HL-60/S4 (cell line): ENCODE data around the gene KRT27.
"Not testable (repeated sequence)": the region's sequence is repeated elsewhere in the genome, so short reads cannot be mapped to it uniquely, and the experiment has no call there.

Source experiments
- in situ Hi-C: fragments of 300-500 bp; cut with MboI; formaldehyde crosslinking; loops from 2 replicates; pipeline ENCODE4 v1.14.3; 2022; ENCODE audit warnings: low sequenced_read_pairs

Gene KRT27, protein sequence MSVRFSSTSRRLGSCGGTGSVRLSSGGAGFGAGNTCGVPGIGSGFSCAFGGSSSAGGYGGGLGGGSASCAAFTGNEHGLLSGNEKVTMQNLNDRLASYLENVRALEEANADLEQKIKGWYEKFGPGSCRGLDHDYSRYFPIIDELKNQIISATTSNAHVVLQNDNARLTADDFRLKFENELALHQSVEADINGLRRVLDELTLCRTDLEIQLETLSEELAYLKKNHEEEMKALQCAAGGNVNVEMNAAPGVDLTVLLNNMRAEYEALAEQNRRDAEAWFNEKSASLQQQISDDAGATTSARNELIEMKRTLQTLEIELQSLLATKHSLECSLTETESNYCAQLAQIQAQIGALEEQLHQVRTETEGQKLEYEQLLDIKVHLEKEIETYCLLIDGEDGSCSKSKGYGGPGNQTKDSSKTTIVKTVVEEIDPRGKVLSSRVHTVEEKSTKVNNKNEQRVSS

GRCh38 chr17:40782450-40782849 lies at the start of gene KRT27:
Gene KRT27, minus strand, starts transcription at chr17:40782550. Its CDS starts 57 bp downstream, at chr17:40782493.
- in situ Hi-C loops, result no loop called here

DNA sequence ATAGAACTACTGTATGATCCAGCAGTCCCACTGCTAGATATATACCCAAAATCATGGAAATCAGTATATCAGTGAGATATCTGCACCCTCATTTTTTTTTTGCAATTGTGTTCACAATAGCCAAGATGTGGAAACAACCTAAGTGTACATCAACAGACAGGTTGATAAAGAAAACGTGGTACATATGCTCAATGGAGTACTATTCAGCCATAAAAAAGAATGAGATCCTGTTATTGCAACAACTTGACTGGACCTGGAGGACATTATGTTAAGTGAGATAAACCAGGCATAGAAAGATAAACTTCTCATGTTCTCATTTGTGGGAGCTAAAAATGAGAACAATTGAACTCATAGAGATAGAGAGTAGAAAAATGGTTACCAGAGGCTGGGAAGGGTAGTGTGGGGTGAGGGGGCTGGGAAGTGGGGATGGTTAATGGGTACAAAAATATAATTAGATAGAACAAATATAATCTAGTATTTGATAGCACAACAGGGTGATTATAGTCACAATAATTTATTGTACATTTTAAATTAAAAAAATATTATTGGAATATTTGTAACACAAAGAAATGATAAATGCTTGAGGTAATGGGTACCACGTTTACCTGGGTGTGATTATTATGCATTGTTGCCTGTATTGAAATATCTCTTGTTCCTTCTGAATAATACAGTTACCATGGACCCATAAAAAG lies 47.9 kb upstream of the KRT27 start:
- in situ Hi-C loops, result no loop called here

GRCh38 chr17:40828454-40829044 lies 46.2 kb upstream of the KRT27 start:
- in situ Hi-C loops, result no loop called here

DNA sequence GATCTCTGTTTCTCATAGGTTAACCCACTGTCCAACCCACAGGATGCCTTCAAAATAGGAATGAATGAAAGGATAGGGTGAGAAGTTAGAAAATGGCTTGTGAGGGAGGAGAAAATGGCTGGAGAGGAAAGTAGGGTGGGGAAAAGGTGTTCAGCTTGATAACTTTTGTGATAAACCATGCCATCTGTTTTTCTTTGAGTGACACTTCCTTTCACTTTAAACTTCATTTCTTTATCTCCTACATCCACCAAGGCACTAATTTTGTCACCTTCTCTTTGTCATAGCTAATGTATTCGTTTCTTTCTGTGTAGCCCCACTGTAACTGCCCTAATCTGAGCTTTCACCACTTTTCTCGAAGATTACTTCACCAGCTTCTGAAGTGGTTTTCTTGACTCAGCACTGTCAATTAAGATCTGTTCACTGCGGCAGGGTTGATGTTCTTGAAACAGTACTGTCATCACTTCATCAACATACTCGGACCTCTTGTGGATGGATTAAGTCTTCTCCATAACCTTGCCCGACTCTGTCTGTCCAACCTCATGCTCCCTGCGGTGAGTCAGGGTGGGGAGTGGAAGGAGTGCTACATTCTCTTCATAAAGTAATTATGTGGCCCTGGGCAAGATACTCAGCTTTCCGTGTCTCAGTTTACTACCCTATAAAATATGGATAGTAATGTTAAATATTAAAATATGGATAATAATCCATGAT lies 45.5 kb upstream of the KRT27 start:
- in situ Hi-C loops, result no loop called here

DNA sequence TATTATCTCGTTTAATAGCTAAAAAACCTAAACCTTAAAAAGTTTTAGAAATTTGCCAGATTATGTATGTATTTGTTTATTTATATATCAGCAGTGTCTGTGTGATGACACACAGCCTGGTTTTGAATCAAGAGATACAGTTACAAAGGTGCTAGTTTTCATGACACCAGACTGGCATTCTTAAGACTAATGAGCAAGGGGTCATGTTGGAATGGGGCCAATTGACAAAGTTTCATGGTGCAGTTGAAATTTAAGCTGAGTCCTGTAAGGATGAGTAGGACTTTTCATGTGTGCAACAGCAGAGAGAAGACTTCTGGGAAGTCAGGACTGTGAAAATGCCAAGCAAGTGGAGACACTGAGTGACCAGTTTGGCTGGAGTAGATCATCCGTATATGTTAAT lies 43.2 kb upstream of the KRT27 start:
- in situ Hi-C loops, result no loop called here

DNA sequence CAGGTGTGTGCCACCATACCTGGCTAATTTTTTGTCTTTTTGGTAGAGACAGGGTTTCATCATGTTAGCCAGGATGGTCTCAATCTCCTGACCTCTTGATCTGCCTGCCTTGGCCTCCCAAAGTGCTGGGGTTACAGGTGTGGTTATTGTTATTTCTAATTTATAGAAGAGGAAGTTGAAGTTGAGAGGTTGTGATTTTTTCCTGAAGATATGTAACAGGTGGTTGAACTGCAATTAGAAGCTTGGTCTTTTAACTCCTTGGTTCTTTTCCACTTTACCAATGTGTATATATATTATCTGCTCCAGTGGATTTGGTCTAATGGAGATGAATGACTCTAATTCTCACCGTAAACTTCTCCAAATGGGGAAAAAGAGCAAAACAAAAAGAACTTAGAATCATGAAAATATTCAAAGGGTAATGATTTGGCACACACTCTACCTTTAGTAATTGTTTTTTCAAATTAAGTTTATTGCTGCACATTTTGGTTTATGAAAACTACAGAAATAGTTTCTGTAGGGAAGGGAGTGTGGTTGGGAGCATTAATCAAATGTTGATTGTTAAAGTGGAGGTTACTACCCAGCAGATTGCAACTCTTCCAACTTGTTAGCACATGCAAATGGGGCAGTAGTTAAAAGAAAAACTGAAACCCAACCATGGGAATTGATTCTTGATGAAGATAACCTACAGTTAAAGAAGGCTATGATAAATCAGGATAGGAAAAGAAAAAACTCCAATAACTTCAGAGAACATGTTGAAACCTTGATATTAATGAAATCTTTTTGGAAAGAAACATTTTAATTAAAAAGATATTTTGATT lies 41.9 kb upstream of the KRT27 start:
- in situ Hi-C loops, result no loop called here

DNA sequence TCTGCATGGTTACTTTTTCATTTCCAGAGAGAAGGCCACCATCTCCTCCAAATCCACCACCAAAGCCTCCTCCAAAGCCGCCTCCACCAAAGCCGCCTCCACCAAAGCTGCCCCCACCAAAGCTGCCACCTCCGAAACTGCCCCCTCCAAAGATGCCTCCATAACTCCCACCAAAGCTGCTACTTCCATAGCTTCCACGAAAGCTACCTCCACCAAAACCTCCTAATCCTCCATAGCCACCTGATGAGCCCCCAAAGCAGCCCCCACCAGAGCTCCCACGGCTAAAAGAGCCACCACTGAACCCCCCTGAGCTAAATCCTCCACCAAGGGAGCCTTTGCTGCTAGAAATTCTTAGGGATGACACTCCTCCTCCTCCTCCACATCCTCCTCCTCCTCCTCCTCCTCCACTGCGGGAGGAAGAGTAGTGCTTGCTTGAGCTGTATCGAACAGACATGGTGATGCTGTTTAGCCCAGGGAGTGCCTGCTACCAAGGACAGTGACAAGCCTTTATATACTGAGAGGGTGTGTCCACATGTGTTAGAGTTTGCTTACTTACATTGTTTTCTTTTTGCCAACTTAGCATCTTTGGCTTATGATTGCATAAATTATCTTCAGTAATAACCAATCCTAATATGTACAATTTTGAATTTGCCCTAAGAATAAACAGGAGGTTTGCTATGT lies 39.9 kb upstream of the KRT27 start, which contains the start of gene KRT10:
KRT10 (minus strand) TSS at position 483 of the 681 bp plus-strand sequence; CDS start at position 454, 29 bp downstream.
- in situ Hi-C loops, result no loop called here

GRCh38 chr17:40821536-40821935 lies 39.2 kb upstream of the KRT27 start:
- in situ Hi-C loops, result no loop called here

DNA sequence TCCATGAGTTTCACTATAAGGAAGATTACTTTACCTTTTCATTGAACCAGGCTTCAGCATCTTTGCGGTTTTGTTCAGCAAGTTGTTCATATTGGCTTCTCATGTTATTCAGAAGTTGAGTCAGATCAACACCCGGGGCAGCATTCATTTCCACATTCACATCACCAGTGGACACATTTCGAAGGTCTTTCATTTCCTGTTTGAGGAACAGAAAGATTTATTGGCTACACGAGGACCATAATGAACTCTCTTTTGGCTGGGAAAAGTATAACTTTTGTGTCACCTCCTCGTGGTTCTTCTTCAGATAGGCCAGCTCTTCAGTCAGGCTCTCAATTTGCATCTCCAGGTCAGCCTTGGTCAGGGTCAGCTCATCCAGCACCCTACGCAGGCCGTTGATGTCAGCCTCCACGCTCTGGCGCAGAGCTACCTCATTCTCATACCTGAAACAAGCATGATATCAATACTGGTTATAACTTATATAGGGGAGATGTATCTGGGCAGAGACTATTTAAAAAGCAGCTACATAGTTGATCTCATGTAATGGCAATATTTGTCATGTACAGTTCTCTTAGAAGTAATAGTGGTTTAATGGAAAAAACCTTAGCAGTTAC lies 38.0 kb upstream of the KRT27 start:
- in situ Hi-C loops, result no loop called here

GRCh38 chr17:40819528-40820125 lies 37.3 kb upstream of the KRT27 start:
- in situ Hi-C loops, result no loop called here

DNA sequence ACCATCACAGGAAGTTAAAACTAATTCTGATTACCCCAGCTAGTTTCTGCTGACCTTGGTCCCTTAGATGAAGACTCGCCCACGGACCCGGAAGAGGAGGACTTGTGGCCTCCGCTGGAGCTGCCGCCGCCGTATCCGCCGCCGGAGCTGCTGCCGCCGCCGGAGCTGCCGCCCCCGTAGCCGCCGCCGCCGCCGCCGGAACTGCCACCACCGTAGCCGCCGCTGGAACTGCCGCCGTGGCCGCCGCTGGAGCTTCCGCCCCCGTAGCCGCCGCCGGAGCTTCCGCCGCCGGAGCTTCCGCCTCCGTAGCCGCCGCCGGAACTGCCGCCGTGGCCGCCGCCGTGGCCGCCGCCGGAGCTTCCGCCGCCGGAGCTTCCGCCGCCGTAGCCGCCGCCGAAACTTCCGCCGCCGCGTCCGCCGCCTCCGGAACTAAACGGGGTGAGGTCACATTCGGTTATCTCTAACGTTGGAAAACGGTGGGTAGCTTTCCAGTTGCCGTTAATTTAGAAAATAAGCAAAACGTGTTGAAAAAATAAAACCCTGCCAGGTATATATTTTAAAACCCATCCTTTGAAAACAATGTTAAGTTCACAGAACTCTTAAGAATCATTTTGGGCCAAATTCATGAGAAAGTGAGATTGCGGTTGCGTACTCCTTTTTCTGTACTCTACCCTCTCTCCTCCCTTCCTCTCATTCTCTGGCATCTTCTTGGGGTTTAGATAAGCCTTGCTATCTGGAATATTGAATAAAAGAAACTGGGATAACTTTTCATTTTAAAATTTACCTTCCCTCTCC lies 36.6 kb upstream of the KRT27 start:
- in situ Hi-C loops, result no loop called here

DNA sequence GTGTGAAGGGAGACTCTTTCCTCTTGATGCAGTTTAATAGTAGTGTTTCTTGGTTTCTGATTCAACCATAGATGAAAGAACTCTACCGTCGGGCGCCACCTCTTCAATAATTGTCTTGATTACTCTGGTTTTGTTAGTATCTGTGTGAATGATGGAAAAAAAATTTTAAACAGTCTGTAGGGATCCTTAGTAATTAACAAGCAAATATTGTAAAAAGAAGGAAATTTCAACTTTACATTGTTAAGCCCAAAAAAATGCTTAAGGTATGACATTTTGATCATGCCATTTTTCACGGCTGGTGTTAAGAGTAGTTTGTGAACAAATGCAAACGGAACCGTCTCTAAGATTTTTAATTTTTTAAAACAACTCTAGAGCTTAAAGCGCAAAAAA lies 36.0 kb upstream of the KRT27 start:
- in situ Hi-C loops, result no loop called here

DNA sequence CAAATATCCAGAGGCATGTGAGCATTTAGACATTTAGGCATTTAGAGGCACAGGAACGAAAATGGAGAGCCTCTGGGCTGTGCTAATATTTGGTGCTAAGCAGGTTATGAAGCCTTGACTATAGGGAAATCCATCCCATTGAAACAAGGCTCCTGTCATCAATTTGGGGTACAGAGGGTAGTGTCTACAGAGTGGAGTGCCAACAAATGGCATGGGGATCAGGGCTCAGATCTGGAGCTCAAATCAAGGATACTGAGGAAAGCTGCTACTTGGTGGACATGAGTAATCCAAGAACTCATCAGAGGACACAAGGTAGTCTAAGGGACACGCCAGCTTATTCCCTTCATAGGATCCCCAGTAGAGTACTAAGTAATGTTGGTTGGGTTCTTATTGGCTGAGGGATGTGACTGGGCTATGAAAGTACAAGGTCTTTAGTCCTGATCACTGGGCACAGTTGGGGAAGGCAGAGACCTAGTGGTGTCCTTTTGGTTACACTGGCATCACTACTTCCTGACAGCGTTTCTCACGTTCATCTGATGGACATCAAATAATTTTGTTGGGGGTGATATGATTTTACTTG lies 34.8 kb upstream of the KRT27 start:
- in situ Hi-C loops, result no loop called here

DNA sequence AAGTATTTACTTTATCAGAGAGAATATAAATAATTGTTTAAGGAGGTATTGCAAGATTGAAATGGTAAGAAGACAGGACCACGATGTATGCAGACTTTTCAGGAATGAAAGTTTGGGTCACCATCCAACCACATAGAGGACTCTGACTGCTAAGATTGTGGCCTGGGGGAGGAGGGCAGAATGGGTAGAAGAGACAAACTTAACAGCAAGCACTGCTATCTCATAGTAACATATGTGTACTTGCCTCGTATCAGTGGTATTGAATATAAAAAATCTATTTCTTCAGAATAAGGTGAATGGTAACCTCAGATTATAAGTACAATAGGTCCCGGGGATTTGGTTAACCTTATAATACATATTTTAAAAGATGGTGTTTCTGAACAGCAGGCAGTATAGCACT lies 34.2 kb upstream of the KRT27 start:
- in situ Hi-C loops, result no loop called here

DNA sequence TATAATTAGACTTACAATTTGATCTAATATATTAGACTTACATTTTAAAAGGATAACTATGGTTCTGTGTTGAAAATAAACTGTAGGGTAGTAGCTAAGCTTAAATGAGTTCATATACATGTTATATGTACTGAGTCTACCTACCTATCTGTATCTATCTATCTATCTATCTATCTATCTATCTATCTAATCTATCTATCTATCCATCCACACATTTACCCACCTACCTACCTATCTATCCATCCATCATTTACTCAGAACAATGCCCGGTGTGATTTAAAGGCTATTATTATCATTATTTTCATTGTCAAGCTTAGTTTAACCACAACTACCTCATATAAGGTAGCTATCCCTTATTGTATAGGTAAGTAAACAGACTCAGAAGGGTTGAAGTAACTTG lies 33.0 kb upstream of the KRT27 start:
- in situ Hi-C loops, result no loop called here

DNA sequence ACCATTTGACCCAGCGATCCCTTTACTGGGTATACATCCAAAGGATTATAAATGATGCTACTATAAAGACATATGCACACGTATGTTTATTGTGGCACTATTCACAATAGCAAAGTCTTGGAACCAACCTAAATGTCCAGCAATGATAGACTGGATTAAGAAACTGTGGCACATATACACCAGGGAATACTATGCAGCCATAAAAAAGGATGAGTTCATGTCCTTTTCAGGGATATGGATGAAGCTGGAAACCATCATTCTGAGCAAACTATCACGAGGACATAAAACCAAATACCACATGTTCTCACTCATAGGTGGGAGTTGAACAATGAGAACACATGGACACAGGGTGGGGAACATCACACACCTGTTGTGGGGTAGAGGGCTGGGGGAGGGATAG lies 32.3 kb upstream of the KRT27 start:
- in situ Hi-C loops, result not testable (repeated sequence)

GRCh38 chr17:40813804-40814203 lies 31.5 kb upstream of the KRT27 start:
- in situ Hi-C loops, result no loop called here

DNA sequence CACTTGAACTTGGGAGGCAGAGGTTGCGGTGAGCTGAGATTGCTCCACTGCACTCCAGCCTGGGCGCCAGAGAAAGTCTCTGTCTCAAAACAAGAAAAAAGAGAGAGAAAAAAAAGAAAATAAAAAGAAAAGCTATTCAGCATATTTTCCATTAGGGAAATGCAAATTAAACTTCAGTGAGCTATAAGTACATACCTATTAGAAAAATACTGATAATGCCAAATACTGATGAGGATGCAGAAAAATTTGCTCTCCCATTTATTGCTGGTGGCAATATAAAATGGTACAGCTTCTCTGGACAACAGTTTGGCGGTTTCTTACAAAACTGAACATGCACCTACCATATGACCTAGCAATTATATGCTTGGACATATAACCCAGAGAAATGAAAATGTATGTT lies 30.3 kb upstream of the KRT27 start:
- in situ Hi-C loops, result no loop called here
